Embryonic facial prominence (tissue), 1 donor: ENCODE results near the gene MICAL3.
"Not testable (repeated sequence)": the region's sequence is repeated elsewhere in the genome, so short reads cannot be mapped to it uniquely, and the experiment has no call there.

Source experiments
- DNase-seq: peaks from one replicate; pipeline ENCODE4 v3.0.0-alpha.2; 2016; ENCODE audit errors: extremely low spot score

MICAL3 gene

GRCh38 chr22:17891481-17892167 lies 132.7 kb downstream of the MICAL3 start:
- DNase-seq, result no peak

DNA sequence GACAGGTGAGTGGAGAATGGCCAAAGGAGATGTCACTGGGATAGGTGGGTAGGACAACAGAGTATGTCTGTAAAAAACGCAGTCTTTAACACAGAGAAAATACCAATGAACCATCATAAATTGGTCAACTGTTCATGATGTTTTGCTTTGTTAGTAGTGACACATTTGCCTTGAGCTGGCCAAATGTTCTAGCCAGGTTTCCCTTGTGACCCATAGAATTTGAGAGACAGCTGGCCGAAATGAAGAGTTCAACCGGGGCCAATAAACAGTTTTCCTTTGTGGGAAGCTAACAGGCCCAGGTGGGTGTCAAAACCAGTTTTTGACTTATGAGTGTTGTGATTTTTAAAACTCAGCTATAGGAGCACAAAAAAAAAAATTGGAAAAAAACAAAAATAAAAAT lies 133.5 kb downstream of the MICAL3 start:
- DNase-seq, result no peak

DNA sequence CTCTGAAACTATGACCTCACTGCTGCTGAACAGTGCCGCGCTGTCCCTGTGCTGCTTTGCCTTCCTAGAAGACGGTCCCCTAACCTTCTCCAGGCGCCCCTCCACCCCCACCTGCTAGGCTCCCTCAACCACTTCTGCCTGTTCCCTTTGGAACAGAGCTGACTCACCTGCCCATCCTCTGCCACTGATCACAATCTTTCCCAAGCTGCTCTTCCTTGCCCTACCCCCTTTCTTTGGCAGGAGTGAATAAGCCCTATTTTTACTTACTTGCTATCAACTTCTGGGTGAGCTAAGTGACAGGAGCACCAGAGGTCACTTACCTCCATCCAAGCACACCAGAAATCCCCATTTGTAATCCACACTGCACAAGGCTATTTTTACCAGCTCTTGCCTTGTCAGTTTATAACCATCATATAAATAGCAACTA lies 134.1 kb downstream of the MICAL3 start:
- DNase-seq, result no peak

DNA sequence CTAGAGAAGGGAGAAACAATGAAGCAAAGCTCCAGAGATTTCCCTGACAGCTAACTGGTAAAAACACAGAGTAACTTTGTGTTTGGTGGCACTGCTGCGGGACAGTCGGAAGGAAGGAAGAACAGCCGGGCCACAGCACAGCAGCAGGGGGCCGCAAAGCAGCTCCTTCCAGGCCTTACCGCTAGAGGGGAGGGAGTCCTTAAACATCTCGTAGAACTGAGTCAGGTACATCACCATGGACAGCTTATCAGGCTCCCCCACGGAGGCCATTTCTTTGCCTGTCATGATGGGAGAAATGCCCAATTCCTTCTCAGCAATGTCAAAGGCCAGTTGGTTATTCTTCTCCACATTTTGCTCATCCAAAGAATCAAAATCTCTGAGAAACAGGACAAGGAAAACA lies 135.5 kb downstream of the MICAL3 start:
- no peak for DNase-seq

DNA sequence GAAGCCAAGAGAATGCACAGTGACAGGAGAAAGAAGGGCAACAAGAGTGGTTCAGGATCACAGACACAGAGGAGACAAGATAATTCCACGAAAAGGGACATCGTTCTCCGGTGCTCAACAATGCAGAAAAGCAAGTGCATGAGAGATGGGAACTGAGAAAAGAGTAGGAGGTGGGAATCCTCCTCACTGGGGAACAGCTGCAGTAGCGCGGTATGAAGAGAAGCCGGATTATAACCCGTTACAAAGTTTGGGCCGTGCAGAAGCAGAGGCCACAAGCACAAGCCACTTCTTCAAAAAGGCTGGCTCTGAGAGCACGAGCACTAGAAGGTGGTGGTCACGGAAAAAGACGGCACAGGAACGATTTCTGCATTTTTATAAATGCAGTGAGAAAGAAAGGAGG lies 135.9 kb downstream of the MICAL3 start:
- no peak for DNase-seq

GRCh38 chr22:17884893-17885292 lies 139.5 kb downstream of the MICAL3 start:
- DNase-seq, result no peak

- no peak for DNase-seq
Measured at GRCh38 chr22:17884084-17884483, 140.3 kb downstream of the MICAL3 start.

- DNase-seq, result no peak
Measured at GRCh38 chr22:17883356-17883755, 141.0 kb downstream of the MICAL3 start.

DNA sequence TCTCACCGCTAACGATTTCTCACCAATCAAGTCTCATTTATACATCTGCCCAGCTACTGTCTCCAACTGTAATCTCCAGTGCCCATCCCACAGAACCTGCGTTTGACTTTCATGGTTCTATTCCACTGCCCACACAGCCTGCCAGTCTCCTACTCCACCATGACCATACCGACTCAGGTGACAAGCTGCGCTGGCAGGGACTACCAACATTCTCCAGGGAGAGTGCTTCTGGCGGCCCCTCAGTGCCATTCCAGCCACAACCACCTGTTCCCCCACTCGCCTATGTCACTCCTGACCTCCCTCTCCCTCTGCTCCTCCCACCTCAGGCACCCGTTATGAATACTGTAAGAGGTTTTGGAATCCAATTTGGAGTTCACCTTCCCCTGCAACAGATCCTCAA lies 141.6 kb downstream of the MICAL3 start:
- DNase-seq, result no peak

DNA sequence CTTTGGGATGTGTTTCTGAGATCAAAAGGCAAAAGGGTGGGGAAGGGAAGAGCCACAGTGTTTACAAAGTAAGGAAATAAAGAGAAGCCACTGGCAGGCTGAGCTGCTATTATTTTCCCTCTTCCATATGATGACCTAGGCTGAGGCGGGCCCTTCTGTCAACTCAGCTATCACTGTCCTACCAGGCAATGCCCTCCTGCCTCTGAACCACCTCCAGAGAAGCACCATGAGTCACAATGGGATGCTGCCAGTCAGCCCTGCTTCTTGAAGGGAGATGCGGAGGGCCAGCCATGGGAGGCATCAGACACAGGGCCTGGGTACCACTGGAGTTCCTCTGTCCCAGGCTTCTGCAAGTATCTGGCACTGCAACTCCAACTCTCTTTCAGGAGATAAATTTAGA lies 142.2 kb downstream of the MICAL3 start:
- no peak for DNase-seq

DNA sequence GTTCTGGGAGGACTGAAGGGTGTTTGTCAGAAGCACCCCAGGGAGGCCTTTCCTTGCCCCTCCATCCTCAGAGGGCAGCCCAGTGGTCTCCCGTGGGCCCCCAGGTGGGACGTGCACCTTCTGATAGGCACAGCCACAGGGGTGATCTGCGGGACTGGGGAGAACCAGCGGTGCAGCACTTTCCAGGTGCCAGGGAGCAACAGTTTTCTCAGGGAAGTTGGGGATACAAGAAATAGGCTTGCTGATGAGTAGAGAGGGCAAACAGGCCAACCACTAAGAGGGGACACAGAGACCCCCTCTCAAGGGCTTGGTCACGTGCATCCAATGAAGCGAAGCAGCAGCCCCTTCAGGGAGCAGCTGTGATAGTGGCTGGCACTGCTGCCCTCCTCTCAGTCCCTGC lies 143.0 kb downstream of the MICAL3 start:
- DNase-seq, result no peak

GRCh38 chr22:17880468-17880867 lies 143.9 kb downstream of the MICAL3 start:
- DNase-seq, result no peak

DNA sequence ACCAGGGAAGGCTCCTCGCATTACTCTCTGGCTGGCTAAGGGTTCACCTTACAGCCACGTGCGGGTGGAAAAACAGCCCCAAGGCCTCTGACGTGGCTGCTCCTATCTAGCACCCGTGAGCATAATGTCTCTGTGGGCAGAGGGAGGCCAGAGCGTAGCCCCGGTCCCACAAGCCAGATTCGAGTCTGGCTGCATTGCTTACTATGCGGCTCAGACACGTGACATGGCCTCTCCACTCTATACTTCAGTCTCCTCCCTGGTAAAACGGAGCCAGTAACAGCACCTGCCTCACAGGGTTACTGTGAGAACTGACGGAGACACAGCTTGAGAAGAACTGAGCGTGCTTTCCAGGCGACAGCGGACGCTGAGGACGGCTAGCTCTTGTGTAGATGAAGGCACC lies 144.3 kb downstream of the MICAL3 start:
- no peak for DNase-seq

- no peak for DNase-seq
Measured at GRCh38 chr22:17878941-17879340, 145.4 kb downstream of the MICAL3 start.

DNA sequence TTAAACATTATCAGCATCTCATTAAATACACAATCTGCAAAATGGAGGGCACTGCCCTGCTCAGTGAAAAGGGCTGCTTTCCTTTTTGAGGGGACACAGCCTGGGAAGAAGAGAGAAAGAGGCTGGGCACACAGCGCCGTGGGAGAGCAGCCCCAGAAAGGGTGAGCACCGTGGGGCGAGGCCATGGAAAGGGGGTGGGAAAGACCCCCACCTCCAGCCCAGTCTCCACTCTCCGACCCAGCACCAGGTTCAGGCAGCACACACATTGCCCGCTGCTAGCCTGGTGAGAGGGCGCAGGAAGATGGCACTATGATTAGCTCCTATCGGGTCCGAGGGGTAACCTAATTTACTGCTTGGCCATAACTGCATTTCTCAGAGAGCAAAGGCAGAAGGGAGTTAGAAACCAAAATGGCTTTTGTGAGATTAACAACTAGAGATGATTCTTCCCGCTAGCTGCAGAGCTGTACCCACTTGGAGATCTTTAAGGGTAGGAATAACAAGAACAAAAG lies 146.1 kb downstream of the MICAL3 start:
- no peak for DNase-seq

GRCh38 chr22:17876878-17877855 lies 147.2 kb downstream of the MICAL3 start:
- DNase-seq, result not testable (repeated sequence)

GRCh38 chr22:17876306-17876831 lies 148.0 kb downstream of the MICAL3 start:
- no peak for DNase-seq

DNA sequence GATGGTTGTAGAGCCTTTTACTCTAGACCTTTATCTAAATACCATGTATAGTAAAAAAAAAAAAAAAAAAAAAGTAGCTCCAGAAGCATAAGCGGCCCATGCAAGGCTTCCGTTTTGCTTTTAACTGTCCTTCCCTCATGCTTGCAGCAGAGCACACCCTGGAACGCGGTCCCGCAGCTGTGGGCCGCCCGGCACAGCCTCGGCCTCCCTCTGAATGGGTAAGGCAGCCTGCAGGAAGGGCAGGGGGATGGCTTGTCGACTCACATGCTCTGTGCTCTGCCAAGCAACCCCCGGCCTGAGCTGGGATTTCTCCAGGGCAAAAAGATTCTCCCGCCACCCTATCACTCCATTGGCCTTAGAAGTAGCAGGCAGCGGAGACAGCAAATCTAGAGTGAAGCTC lies 148.7 kb downstream of the MICAL3 start:
- DNase-seq, result no peak

DNA sequence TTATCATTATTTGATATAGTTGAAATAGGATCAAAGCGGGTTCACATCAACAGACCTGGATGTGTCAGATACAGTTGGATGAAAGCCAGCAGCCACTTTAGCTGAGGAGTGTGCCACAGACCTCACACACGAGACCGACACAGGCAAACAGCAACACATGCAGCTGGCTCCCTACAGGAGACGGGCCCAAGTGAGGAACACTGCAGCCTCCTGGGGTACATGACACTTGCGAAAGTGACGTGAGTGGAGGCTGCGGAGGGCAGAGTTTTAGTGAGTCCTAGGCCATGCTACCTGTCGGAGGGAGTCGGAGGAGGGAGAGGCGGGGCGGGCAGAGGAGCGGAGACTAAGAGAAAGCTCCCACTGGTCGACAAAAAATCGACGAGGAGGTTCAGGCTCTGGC lies 149.2 kb downstream of the MICAL3 start:
- DNase-seq, result no peak

- DNase-seq, result no peak
Measured at GRCh38 chr22:17874231-17874905, 150.0 kb downstream of the MICAL3 start.

DNA sequence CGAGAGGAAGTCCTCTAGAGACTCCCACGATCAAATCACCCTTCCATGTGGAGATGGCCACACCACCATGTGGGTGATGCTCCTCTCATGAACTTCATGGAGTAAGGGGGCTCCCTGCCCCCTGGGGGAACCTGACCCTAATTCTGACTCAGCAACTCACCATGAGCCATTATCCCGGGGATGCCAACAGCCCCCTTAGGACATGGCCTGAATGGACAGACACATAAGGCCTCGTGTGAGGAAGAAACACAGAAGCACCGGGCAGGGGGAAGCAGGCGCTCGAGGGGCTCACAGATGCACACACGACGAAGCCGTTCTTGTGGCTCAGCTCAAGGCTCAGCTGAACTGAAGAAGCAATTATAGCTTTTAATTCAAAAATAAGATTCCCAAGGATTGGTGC lies 150.6 kb downstream of the MICAL3 start:
- no peak for DNase-seq

DNA sequence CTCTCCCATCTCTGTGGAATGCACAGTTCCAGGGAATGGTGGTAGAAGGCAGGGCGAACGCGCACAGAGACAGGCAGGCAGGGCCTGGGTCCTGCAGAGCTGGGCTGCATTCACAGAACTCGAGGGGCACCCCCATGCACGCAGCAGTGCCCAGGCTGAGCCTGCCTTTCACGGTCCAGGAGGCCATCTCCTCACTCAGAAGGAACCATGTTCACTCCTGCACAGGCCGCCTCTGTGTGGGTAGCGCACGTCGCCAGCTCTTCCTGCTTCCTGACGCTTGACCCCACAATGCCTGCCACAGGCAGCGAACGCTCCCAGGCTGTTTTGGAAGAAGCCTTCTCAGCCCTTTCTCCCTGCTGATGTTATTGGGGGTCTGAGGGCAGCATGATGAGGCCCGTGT lies 151.2 kb downstream of the MICAL3 start:
- DNase-seq, result no peak
